SKM-1 treated with dmso at 0.1 percent for 144 hours (cell line): Measurements from ENCODE around the gene WDR91.
A peak's percentile ranks its signal among the peaks of the same experiment; 100 is the strongest.

Source experiments
- DNase-seq: peaks from one replicate; lab custom pipeline; 2025; ENCODE audit not compliant: unreplicated experiment; lab: John Stamatoyannopoulos, UW

WDR91 gene

GRCh38 chr7:135211179-135211945, at the start of gene WDR91:
Gene WDR91 (minus strand): TSS chr7:135211526. CDS start chr7:135211502, 24 bp downstream.
- peak; percentile 89 for DNase-seq

GRCh38 chr7:135260470-135260869, 49.1 kb upstream of the WDR91 start:
- no peak for DNase-seq

GRCh38 chr7:135259702-135260101, 48.4 kb upstream of the WDR91 start:
- DNase-seq = no peak

GRCh38 chr7:135258585-135258984, 47.3 kb upstream of the WDR91 start:
- DNase-seq = no peak

GRCh38 chr7:135257790-135258189, 46.5 kb upstream of the WDR91 start:
- DNase-seq = no peak

- DNase-seq = peak; percentile 42
Observed at GRCh38 chr7:135253851-135254771, 42.8 kb upstream of the WDR91 start.

- no peak for DNase-seq
Observed at GRCh38 chr7:135251496-135252391, 40.4 kb upstream of the WDR91 start.

GRCh38 chr7:135248546-135248945, 37.2 kb upstream of the WDR91 start:
- no peak for DNase-seq

- DNase-seq = no peak
Observed at GRCh38 chr7:135247746-135248471, 36.6 kb upstream of the WDR91 start.

- DNase-seq = no peak
Observed at GRCh38 chr7:135246191-135246825, 35.0 kb upstream of the WDR91 start.

- no peak for DNase-seq
Observed at GRCh38 chr7:135245226-135246190, 34.2 kb upstream of the WDR91 start.

- DNase-seq = no peak
Observed at GRCh38 chr7:135242096-135242684, 30.9 kb upstream of the WDR91 start.

- DNase-seq = no peak
Observed at GRCh38 chr7:135240441-135240840, 29.1 kb upstream of the WDR91 start.

- no peak for DNase-seq
Observed at GRCh38 chr7:135239263-135239662, 27.9 kb upstream of the WDR91 start.

- no peak for DNase-seq
Observed at GRCh38 chr7:135238112-135238744, 26.9 kb upstream of the WDR91 start.

GRCh38 chr7:135236727-135237126, 25.4 kb upstream of the WDR91 start:
- DNase-seq = no peak

- no peak for DNase-seq
Observed at GRCh38 chr7:135235841-135236240, 24.5 kb upstream of the WDR91 start.

GRCh38 chr7:135234727-135235126, 23.4 kb upstream of the WDR91 start:
- no peak for DNase-seq
